B cell (primary cell): ENCODE measurements around the gene GNAT3. TPM values are rescaled to one million over a fixed set of nuclear protein-coding genes. Genes with fewer than 3 reads are reported as not detected.

Source experiments
- ATAC-seq: fragments of 200-7000 bp; cut with Tn5 transposase; one replicate; pipeline ENCODE4 v1.10.0; 2021; ENCODE audit warnings: low read depth, mild to moderate bottlenecking, moderate number of reproducible peaks, moderate library complexity
- CTCF ChIA-PET: fragments of 350-600 bp; sonication (Branson Sonifier 250); formaldehyde crosslinking; loops from one replicate; lab custom pipeline; 2021; ENCODE audit warnings: antibody characterized with exemption, inconsistent platforms; lab: Charles Lee
- POLR2A ChIA-PET: fragments of 350-600 bp; sonication (Branson Sonifier 250); formaldehyde crosslinking; loops from one replicate; lab custom pipeline; 2021; ENCODE audit warnings: antibody characterized with exemption; lab: Charles Lee
- DNase-seq: peaks from one replicate; pipeline ENCODE4 v3.0.0; 2013
- H2AFZ ChIP-seq: 2 replicates; pipeline ENCODE4 v1.6.1; 2012; ENCODE audit warnings: mild to moderate bottlenecking, low read depth, low read length; ENCODE audit not compliant: insufficient read depth, poor library complexity, severe bottlenecking
- H3K27ac ChIP-seq, 2 donors: 1 replicate in 1 of 2; 2 replicates in 1 of 2; pipeline ENCODE4 v1.5.1; 2012 to 2013; ENCODE audit warnings: low read length in 2 of 2, mild to moderate bottlenecking in 2 of 2, moderate library complexity in 1 of 2
- H3K27me3 ChIP-seq, 4 experiments: fragments of 200-600 bp in 1 of 4; sonication (generic) in 1 of 4; replicated peaks in 1 of 4; 1 replicate in 2 of 4; 2 replicates in 2 of 4; pipeline versions ENCODE4 v1.6.1 to v1.7.0; 2013 to 2016; ENCODE audit warnings: low read length in 3 of 4, mild to moderate bottlenecking in 2 of 4, mixed read lengths in 1 of 4, moderate library complexity in 1 of 4; ENCODE audit not compliant: insufficient read depth in 4 of 4, control insufficient read depth in 3 of 4; ENCODE audit errors: control extremely low read depth in 1 of 4
- H3K36me3 ChIP-seq, 2 experiments: replicated peaks in 1 of 2; 1 replicate in 1 of 2; 2 replicates in 1 of 2; pipeline versions ENCODE4 v1.6.1 to v1.7.1; 2013; ENCODE audit warnings: low read length in 1 of 2; ENCODE audit not compliant: insufficient read depth in 2 of 2, control insufficient read depth in 1 of 2; ENCODE audit errors: control extremely low read depth in 1 of 2, extremely low read depth in 1 of 2
- H3K4me1 ChIP-seq, 2 donors: fragments of 200-600 bp in 1 of 2; sonication (generic) in 1 of 2; 1 replicate in 1 of 2; 2 replicates in 1 of 2; pipeline versions ENCODE4 v1.5.1 to v1.6.1; 2013 to 2017; ENCODE audit warnings: low read length in 2 of 2; ENCODE audit not compliant: control insufficient read depth in 2 of 2, insufficient read depth in 2 of 2
- H3K4me2 ChIP-seq: replicated peaks from 2 replicates; pipeline ENCODE3; 2012; ENCODE audit warnings: mild to moderate bottlenecking, low read depth, low read length; ENCODE audit not compliant: poor library complexity, severe bottlenecking
- H3K4me3 ChIP-seq, 5 experiments: fragments of 200-600 bp in 1 of 5; sonication (generic) in 1 of 5; 1 replicate in 3 of 5; 2 replicates in 2 of 5; pipeline versions ENCODE4 v1.5.1 to v1.7.0; 2011 to 2016; ENCODE audit warnings: low read length in 4 of 5, mild to moderate bottlenecking in 4 of 5, low read depth in 2 of 5, control low read depth in 1 of 5, moderate library complexity in 1 of 5; ENCODE audit not compliant: insufficient read depth in 1 of 5; ENCODE audit errors: control extremely low read depth in 1 of 5, extremely low read depth in 1 of 5
- H3K79me2 ChIP-seq: fragments of 200-600 bp; sonication (generic); one replicate; pipeline ENCODE4 v1.6.0; 2016; ENCODE audit warnings: low read length; ENCODE audit not compliant: control insufficient read depth, insufficient read depth
- H3K9ac ChIP-seq: fragments of 200-600 bp; sonication (generic); 2 replicates; pipeline ENCODE4 v1.6.1; 2017; ENCODE audit warnings: mild to moderate bottlenecking, low read length, moderate library complexity
- H3K9me3 ChIP-seq, 3 donors: one replicate each; pipeline versions ENCODE4 v1.6.1 to v1.7.1; 2013; ENCODE audit warnings: low read length in 2 of 3; ENCODE audit not compliant: control insufficient read depth in 2 of 3, insufficient read depth in 1 of 3; ENCODE audit errors: control extremely low read depth in 1 of 3
- H4K20me1 ChIP-seq: 2 replicates; pipeline ENCODE4 v1.6.0; 2012; ENCODE audit warnings: mild to moderate bottlenecking, low read length; ENCODE audit not compliant: insufficient read depth, control insufficient read depth, poor library complexity, severe bottlenecking
- H3K27ac Mint-ChIP-seq: one replicate; pipeline ENCODE4 v1.8.0; 2021; ENCODE audit warnings: mixed read lengths
- H3K27me3 Mint-ChIP-seq: one replicate; pipeline ENCODE4 v1.8.0; 2021; ENCODE audit warnings: mixed read lengths
- H3K4me1 Mint-ChIP-seq: one replicate; pipeline ENCODE4 v1.8.0; 2021; ENCODE audit warnings: mixed read lengths
- H3K4me3 Mint-ChIP-seq: one replicate; pipeline ENCODE4 v1.8.0; 2021; ENCODE audit warnings: mixed read lengths
- H3K9me3 Mint-ChIP-seq: one replicate; pipeline ENCODE4 v1.8.0; 2022; ENCODE audit warnings: mixed read lengths; ENCODE audit not compliant: insufficient read depth
- EZH2 ChIP-seq: IDR thresholded peaks from 2 replicates; pipeline ENCODE4 v1.6.1; 2012; ENCODE audit warnings: borderline replicate concordance, low read depth, mild to moderate bottlenecking, moderate library complexity, low read length; ENCODE audit not compliant: insufficient read depth, poor library complexity, severe bottlenecking
- WGBS: methylation state at CpG from one replicate; pipeline ENCODE4 v1.1.5; 2013; ENCODE audit warnings: missing lambda C conversion rate; ENCODE audit not compliant: insufficient coverage; 5-methylcytosine and 5-hydroxymethylcytosine counted together
- intact Hi-C: fragments of 100-400 bp; cut with micrococcal nuclease; formaldehyde crosslinking; loops from one replicate; pipeline ENCODE4 v1.10.0; 2022
- polyA plus RNA-seq: library from polyadenylated mRNA; depleted of rRNA; stranded (reverse); fragments of >200 nt; gene quantifications from 2 replicates; pipeline ENCODE4 v1.2.3, GENCODE V29; 2012
- total RNA-seq, 2 donors: library from RNA; stranded (reverse); fragments of 120-200 nt in 1 of 2; gene quantifications; 1 replicate in 1 of 2; 2 replicates in 1 of 2; pipeline versions ENCODE4 v1.2.3 to v1.2.4, GENCODE V29; 2013 to 2022
- TF ChIP-seq, protein P1 (sequence below): fragments of 200-600 bp; IDR thresholded peaks from one replicate; pipeline ENCODE4 v1.8.0; 2022; ENCODE audit warnings: antibody characterized with exemption, mild to moderate bottlenecking

GNAT3 gene
- total and polyA plus RNA-seq, 2 donors (not counting 1 experiment from before 2014, with no cell fraction given): not detected

GRCh38 chr7:80510021-80510420 is 1.8 kb downstream of the GNAT3 start:
- no peak overlapping the region for H3K27ac Mint-ChIP-seq
- Histone ChIP-seq H4K20me1 (no peaks in the 10 kb centered on the region), H3K4me3 (no peak overlapping the region), H2AFZ (no peak overlapping the region), H3K79me2 (no peaks in the 10 kb centered on the region), H3K9me3 (no peaks in the 10 kb centered on the region), H3K27ac (no peak overlapping the region), H3K4me2 (no peak overlapping the region), H3K4me1 (no peaks in the 10 kb centered on the region), H3K36me3 (no peaks in the 10 kb centered on the region), H3K27me3 (no peaks in the 10 kb centered on the region), H3K9ac (no peak overlapping the region)
- H3K27me3 Mint-ChIP-seq: no peaks in the 10 kb centered on the region
- WGBS: 100% methylated on average over 1 of the region's 3 CpGs
- ChIA-PET CTCF (no interaction called here), POLR2A (no interaction called here)
- DNase-seq (no peak), ATAC-seq (no peak)
- intact Hi-C loops: no loop called here
- H3K4me1 Mint-ChIP-seq: no peaks in the 10 kb centered on the region
- H3K4me3 Mint-ChIP-seq: no peak overlapping the region
- TF ChIP-seq, protein P1, sequence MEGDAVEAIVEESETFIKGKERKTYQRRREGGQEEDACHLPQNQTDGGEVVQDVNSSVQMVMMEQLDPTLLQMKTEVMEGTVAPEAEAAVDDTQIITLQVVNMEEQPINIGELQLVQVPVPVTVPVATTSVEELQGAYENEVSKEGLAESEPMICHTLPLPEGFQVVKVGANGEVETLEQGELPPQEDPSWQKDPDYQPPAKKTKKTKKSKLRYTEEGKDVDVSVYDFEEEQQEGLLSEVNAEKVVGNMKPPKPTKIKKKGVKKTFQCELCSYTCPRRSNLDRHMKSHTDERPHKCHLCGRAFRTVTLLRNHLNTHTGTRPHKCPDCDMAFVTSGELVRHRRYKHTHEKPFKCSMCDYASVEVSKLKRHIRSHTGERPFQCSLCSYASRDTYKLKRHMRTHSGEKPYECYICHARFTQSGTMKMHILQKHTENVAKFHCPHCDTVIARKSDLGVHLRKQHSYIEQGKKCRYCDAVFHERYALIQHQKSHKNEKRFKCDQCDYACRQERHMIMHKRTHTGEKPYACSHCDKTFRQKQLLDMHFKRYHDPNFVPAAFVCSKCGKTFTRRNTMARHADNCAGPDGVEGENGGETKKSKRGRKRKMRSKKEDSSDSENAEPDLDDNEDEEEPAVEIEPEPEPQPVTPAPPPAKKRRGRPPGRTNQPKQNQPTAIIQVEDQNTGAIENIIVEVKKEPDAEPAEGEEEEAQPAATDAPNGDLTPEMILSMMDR: no peak
- TF ChIP-seq EZH2: no peak
- no peaks in the 10 kb centered on the region for H3K9me3 Mint-ChIP-seq

GRCh38 chr7:80508440-80508839 is 3.4 kb downstream of the GNAT3 start:
- Mint-ChIP-seq H3K4me3 (no peak overlapping the region), H3K4me1 (no peaks in the 10 kb centered on the region), H3K27ac (no peak overlapping the region), H3K27me3 (no peaks in the 10 kb centered on the region), H3K9me3 (no peaks in the 10 kb centered on the region)
- no peak overlapping the region for H3K4me2 ChIP-seq
- TF ChIP-seq, protein P1: no peak
- no peak for TF ChIP-seq EZH2
- H3K4me3 ChIP-seq: no peak overlapping the region
- intact Hi-C loops: no loop called here
- no peak for DNase-seq
- no peak overlapping the region for H3K9ac ChIP-seq
- H4K20me1 ChIP-seq: no peaks in the 10 kb centered on the region
- H3K9me3 ChIP-seq: no peaks in the 10 kb centered on the region
- H2AFZ ChIP-seq: no peak overlapping the region
- H3K79me2 ChIP-seq: no peaks in the 10 kb centered on the region
- 100% methylated on average over 2 of the region's 6 CpGs for WGBS
- CTCF ChIA-PET: no interaction called here
- H3K4me1 ChIP-seq: no peaks in the 10 kb centered on the region
- no peak overlapping the region for H3K27ac ChIP-seq
- POLR2A ChIA-PET: no interaction called here
- no peaks in the 10 kb centered on the region for H3K36me3 ChIP-seq
- ATAC-seq: no peak
- no peaks in the 10 kb centered on the region for H3K27me3 ChIP-seq
